ENCODE measurements around the gene BACH2.

The BACH2 gene

DNA sequence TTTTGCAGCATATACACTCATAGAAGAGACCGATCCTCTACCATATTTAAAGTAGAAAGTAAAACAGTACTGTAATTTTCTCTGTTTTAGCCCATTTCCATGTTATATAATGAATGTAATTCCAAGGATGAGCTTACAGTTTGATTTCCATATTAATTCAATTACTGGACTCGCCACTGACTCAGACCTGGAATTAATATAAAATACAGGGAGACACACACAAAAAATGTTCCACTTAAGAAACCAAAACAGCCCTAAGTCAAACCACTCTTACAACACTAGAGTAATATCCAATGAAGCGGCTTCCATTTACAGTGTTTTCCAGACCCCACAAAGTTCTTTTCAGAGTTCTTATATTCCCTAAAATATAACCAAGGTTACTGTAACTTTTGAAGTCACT lies 110.6 kb downstream of the BACH2 start:
- no peak for DNase-seq (ENCODE audit: low read depth in 1 of 2, low spot score in 1 of 2)
- in situ Hi-C loops (cut with HindIII; ENCODE audit: low pct_unique_long_range_greater_than_20kb, low sequenced_read_pairs): no loop called here
- no peak for TF ChIP-seq JUND (IDR thresholded peaks at IDR 0.05; ENCODE audit: low read depth)

DNA sequence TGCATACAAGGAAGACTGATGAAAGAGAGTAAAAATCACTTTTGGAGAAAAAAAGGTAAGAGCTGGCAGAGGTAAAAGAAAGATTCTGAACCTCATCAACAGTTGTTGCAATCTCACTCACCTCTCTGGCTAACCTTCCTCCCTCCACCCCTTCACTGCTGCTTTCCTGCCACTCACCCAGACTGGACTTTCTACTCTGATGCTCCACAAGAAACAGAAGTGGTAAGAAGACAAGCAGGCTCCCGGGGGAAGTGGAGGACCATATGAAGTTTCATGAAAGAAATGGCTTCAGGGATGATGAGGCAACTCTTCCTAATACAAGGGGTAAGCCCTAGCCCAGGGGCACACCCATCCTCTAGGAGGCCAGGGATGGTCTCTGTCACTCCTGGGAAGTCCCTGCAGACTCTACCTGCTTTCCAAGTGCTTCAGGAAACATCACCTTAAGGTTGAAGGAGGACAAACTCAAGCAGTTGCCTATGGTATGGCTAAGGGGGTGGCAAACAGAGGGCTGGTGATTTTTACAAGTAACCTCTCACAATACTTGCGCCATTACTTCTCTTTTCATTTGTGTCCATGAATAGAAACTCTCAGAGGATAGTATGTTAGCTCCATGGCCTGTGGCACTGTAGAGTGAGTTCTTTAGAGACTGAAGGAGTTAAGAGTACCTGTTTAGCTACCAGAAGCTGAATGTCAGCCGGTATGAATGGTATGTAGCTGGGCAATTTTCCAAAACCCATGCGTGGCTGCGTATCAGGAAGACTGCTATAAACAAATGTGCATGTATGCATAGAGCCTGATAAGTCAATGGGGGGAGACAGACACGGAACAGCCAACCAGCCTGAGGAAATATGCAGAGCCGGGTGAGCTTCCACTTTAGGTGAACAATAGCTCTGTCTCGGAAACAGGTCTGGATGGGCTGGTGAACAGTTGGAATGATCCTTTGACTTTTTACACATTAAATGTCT lies 112.0 kb downstream of the BACH2 start:
- in situ Hi-C loops (cut with HindIII; ENCODE audit: low pct_unique_long_range_greater_than_20kb, low sequenced_read_pairs): no loop called here
- DNase-seq (ENCODE audit: low read depth in 1 of 2, low spot score in 1 of 2): peak in 1 of 2 experiments; percentile 35
- no peak for TF ChIP-seq JUND (IDR thresholded peaks at IDR 0.05; ENCODE audit: low read depth)

DNA sequence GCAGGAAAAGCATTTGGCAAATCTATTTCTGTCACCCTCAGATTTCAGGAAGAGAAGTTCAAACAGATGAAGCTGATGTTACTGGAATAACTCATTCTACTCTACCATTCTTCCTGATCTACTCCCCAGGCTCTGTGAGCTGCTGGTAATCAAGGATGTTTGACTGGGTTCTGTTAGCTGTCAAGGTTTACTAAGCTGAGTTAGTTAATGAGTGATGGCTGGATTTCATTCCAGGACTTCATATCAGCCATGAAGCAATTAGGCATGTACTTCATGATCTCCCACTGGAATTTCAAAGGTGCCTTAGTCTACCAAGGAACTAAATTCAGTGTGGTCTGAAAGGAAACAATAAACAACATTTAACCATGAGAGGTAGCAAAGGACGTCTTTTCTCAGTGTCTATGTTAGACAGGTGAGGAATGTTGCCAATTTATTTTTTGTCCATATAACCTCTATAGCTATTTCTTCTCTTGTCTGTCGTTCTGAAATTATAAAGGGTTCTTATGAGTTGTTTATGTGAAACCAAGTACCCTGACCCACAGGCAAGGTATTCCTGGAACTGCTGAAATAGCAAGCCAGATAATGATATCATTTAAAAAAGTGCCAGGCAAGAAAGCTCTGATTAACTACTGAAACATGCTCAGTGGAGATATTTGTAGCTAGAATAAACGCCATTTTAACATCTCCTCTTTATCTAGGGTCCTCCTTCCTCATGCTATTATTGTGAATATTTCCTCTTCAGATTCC lies 112.9 kb downstream of the BACH2 start:
- no peak for TF ChIP-seq JUND (IDR thresholded peaks at IDR 0.05; ENCODE audit: low read depth)
- in situ Hi-C loops (cut with HindIII; ENCODE audit: low pct_unique_long_range_greater_than_20kb, low sequenced_read_pairs): no loop called here
- DNase-seq (ENCODE audit: low read depth in 1 of 2, low spot score in 1 of 2): no peak

DNA sequence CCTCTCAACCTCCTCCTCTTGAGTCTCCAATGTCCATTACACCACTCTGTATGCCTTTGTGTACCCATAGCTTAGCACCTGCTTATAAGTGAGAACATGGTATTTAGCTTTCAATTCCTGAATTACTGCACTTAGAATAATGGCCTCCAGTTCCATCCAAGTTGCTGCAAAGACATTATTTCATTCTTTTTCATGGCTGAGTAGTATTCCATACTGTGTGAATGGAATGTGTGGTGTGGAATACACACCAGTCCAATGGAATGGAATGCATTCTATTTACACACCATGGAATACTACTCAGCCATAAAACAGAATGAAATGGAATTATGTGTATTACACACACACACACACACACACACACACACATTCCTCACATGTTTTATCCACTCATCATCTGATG lies 116.1 kb downstream of the BACH2 start:
- no peak for TF ChIP-seq JUND (IDR thresholded peaks at IDR 0.05; ENCODE audit: low read depth)

DNA sequence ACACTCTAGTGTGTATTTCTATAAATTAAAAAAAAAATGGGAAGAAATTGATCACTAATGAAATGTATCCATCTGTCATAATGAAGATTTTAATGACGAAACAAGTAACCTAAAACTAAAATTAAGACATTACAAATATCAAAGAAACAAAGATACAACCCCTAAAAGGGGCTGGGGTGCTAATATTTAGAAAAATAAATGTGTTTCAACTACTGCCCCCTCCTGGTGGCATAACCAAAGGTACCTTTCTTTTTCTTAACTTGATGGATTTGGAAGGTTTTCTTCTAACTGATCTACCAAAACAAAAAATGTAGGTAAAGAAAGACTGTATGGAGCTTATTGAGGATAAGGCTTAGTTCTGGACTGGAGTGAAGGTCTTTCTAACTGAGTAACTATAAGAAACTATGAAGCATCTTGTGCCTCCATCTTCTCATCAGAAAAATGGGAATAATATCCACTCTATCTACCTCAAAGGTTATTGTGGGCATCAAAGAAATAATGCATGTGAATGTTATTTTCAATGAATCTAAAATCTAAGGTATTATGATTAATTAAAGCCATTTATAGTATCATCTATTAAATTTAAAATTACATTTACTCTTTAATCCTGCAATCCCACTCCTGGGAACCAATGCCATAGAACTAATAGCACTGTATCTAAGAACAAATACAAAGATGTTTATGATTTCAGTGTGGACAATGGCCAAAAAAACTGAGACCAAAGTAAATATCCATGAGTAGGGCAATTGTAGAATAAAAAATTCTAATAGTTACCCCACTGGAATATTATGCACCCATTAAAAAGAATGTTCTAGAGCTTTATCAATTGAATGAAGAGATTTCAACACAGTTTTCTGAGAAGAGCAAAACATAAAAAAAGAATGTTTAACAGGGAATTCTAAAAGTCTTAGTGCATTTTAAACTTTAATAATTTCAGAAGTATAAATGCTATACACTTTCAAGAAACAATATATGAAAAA lies 117.2 kb downstream of the BACH2 start:
- no peak for TF ChIP-seq JUND (IDR thresholded peaks at IDR 0.05; ENCODE audit: low read depth)
- in situ Hi-C loops (cut with HindIII; ENCODE audit: low pct_unique_long_range_greater_than_20kb, low sequenced_read_pairs): no loop called here
- no peak for DNase-seq (ENCODE audit: low read depth in 1 of 2, low spot score in 1 of 2)

More for the DNA sequence above, 116.1 kb downstream of the BACH2 start:
- in situ Hi-C loops (cut with HindIII; ENCODE audit: low pct_unique_long_range_greater_than_20kb, low sequenced_read_pairs): no loop called here
- no peak for DNase-seq (ENCODE audit: low read depth in 1 of 2, low spot score in 1 of 2)

DNA sequence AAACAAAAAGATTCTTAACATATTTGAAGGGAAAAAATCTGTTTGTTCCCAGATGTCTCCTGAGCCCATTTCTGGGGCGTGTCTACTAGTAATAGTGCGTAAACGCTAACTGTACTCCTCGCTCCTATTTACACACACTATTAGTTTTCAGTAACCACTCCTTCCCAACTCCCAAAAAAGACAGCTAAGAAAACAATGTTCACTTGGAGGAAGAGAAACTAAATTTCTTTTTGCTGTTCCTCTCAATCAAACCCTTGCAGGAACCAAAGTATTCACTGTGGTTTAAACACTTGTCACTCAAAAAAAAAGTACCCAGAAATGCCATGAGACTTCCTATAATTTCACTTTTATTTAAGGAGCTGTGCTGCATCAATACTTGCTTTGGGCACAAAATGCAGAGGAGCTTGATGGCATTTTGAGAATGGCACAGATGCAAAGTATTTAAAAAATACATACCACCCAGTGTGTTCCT lies 118.2 kb downstream of the BACH2 start:
- in situ Hi-C loops (cut with HindIII; ENCODE audit: low pct_unique_long_range_greater_than_20kb, low sequenced_read_pairs): no loop called here
- DNase-seq (ENCODE audit: low read depth in 1 of 2, low spot score in 1 of 2): no peak
- TF ChIP-seq JUND (IDR thresholded peaks at IDR 0.05; ENCODE audit: low read depth): no peak

DNA sequence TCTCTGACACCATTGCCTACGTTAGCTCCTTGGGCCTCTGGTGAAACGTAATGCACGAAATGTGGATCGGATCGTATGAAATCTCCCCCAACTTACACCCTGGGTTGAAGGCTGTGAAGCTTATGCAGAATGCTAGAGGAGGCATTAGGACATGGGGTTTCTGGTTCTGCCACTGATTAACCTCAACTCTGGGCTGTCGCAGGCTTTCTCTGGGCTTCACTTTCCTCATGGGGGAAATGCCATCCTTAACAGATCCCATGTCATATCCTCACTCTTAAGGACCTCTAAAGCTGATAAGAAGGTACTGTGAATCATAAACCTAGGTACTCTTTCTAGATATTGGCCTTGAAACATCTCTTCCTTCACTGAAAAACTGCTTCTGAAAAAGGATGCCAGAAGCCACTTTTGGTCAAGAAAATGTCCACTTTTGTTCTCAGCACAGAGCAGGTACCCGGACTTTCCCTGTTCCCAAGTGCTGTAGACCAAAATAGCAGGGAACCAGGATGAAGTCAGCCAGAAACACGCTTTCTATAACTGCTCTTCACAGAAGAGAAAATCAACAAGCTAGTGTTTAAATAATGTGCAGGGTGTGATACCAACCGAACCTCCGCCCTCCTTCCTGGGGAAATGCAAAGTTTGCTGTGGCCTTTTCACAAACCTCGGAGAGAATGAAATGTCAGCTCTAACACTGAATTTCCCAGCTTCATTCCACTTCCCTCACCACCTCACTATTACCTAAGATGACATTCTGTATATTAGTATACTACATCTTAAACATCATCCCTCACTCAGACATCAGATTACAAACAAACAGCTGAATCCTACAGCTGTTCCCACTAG lies 118.9 kb downstream of the BACH2 start:
- in situ Hi-C loops (cut with HindIII; ENCODE audit: low pct_unique_long_range_greater_than_20kb, low sequenced_read_pairs): no loop called here

DNA sequence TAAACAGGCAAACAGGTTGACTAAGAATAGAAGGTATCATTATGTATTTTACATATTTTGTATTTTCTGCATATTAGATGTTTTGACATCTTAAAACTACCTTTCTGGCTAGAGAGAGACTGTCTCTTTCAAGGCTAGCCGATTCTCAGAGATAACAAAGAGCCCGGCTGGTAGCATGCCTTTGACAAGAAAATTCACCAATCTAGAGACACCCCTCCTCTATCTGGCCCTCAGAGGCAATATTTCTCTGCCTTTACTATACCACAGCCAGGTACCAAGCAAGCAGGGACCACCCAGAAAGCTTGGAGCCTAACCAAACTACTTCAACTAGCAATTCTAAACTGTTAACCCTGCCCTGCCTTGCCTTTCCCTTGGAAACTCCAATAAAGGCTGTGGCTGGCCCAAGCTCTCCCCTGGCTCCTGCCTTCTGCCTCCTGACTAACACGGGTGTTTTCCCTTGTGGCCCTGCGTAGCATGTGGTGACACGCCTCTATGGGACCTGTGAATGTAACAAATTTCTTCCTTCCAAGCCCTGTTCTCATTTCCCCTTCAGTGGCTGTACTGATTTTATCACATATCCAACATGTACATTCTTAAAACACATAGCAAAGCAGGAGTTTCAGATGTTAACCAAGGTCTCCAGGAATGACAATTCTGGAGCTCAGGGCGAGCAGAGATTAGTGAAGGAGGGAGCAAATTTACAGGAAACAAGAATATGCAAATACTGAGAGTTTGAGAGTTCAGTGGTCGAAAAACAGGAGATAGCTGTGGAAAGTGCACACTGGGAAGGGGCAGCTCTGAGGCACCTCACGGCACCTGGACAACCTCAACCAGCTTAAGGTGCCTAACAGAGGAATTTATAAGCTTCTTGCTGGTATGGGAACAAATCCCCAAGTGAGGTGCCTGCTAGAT lies 120.8 kb downstream of the BACH2 start:
- DNase-seq (ENCODE audit: low read depth in 1 of 2, low spot score in 1 of 2): no peak
- TF ChIP-seq JUND (IDR thresholded peaks at IDR 0.05; ENCODE audit: low read depth): no peak
- in situ Hi-C loops (cut with HindIII; ENCODE audit: low pct_unique_long_range_greater_than_20kb, low sequenced_read_pairs): no loop called here

More for the DNA sequence above, 118.9 kb downstream of the BACH2 start:
- no peak for TF ChIP-seq JUND (IDR thresholded peaks at IDR 0.05; ENCODE audit: low read depth)
- DNase-seq (ENCODE audit: low read depth in 1 of 2, low spot score in 1 of 2): no peak

DNA sequence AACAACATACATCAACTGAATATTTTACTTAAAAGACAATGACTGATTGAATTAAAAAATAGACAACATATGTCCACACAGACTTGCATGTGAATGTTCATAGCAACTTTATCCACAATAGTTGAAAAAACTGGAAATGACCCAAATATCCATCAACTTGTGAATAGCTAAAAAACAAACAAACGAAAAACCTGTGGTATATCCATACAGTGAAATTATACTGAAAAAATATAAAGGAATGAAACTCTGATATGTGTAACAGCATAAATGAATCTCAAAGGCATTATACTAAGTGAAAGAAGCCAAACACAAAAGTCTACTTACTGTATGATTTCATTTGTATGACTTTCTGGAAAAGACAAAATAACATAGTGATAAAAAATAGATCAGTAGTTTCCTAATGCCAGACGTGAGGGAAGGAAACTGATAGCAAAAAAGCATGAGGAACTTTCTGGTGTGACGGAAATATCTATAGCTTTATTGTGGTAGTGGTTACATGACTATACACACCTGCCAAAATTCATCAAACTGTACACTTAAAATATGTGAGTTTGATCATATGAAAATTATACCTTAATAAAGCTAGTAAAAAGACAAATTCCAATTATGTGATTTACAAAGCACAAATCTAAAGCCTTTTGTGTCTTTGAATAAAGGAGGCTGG lies 123.2 kb downstream of the BACH2 start:
- in situ Hi-C loops (cut with HindIII; ENCODE audit: low pct_unique_long_range_greater_than_20kb, low sequenced_read_pairs): no loop called here
- TF ChIP-seq JUND (IDR thresholded peaks at IDR 0.05; ENCODE audit: low read depth): no peak
- DNase-seq (ENCODE audit: low read depth in 1 of 2, low spot score in 1 of 2): no peak

DNA sequence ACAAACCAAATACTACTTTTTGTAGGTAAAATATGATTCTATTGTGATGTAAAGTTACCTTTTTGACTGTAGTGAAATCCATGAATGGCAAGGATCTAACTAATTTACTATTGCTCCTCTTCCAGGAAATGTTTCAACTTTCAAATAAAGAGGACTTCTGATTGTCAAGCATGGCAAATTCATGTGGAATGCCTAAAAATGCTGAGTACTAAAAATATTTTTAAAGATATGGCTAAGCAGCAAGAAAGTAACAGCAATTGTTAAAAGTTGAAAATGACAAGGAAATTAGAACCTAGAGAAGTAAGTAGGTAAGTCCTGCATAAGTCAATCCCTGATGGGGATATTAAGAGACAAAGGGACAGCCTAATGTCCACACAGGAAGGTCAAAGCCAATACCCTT lies 126.0 kb downstream of the BACH2 start:
- TF ChIP-seq JUND (IDR thresholded peaks at IDR 0.05; ENCODE audit: low read depth): no peak
- in situ Hi-C loops (cut with HindIII; ENCODE audit: low pct_unique_long_range_greater_than_20kb, low sequenced_read_pairs): no loop called here
- DNase-seq (ENCODE audit: low read depth in 1 of 2, low spot score in 1 of 2): no peak

All from T47D (cell line).